ENCODE measurements around the gene CYP27B1.

DNA sequence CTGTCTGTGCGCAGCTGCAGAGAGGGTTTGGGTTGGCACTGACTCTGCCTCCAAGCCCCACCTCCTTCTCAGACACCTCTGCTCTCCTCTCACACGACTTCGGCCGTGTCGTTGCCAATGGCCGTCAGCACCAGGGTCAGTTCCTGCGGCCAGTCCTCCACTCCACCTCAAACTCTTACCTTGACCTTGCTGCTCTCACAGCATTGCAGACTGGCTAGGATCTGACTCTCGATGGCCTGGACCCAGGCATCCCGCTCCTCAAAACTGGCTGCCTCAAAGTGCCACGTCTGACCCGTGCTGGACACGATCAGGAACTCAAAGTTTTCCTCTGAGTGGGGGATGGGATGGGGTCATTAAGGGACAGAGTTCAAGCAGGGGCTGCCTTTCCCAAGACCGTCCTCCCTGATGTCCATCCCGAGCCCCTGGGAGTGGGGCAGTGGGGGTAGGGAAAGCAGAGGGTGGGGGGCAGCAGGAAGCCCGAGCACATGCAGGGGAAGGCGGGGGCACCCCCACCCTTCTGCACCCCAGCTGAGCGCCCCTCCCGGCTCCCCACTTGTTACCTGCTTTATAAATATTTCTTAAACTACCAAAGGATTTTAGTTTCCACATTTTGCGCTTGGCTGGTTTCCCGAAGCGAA is 39.0 kb downstream of the CYP27B1 start:
- TF ChIP-seq POLR2AphosphoS5 (IDR thresholded peaks at IDR 0.05) (no peak), POLR2A (IDR thresholded peaks at IDR 0.05) (no peak), CTCF (IDR thresholded peaks at IDR 0.05 in 8 of 11, conservative IDR thresholded peaks at IDR 0.05 in 3 of 11) (no peak)
